Measurements from ENCODE around the gene STN1.

GRCh38 chr10:103888113-103888841 is 29.7 kb downstream of the STN1 start:
- TF ChIP-seq POLR2AphosphoS5 (IDR thresholded peaks at IDR 0.05; ENCODE audit: borderline replicate concordance, low read depth, low read length) (no peak), EZH2 (IDR thresholded peaks at IDR 0.05) (no peak), FOXP2 (optimal IDR thresholded peaks at IDR 0.05; ENCODE audit: control extremely low read depth, extremely low read length, insufficient read depth) (no peak)
